SKM-1 (cell line): ENCODE results near the gene SLC2A3.
"Not testable (repeated sequence)": the region's sequence is repeated elsewhere in the genome, so short reads cannot be mapped to it uniquely, and the experiment has no call there.

Experiments used
- DNase-seq: peaks from one replicate; lab custom pipeline; 2025; ENCODE audit not compliant: unreplicated experiment; lab: John Stamatoyannopoulos, UW

SLC2A3 gene

DNA sequence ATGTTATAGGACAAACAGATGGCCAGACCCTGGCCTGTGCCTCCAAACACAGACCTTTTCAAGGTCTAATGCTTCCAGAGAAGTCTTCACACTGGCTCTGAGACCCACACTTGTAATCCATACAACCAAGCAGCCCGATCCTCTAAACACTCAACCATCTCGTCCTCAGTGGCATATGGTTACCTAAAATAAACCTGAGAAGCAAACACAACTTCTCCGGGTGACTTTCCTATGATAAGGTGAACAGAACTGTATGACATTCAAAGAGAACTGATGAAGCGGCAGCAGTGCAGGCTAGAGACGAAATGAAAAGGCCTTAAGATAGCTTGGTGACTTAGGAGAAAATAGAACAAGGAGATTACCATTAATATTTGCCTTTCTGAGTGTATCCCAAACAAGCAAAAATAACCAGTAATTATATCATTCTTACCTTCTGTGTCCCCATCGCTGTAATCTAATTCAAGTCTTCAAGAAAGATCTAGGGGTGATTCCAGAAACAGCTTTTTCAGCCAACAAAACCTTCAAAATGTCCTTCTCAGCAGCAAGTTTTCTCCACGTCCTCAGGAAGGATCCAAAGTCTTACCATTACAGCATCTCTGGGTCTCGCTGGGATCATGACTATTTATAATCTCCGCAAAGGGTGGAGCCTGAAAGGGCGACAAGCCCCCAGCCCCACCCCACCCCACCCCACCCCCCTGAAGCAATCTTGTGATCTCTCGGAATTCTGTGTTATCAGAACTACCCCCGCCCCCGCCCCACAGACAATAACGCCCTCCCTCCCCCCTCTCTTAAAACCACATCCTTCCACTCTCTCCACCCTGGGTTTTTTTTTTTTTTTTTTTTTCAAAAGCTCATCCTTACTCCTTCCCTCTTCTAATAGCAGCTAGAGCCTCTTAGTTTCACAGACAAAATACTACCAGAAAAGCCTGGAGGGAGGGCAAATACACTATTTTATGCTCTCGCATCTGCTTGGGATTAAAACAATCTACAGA is at the start of gene SLC2A3:
Gene SLC2A3 (minus strand): TSS at position 598 of the 992 bp plus-strand sequence. CDS start 153 bp downstream, at position 445.
- peak; percentile 11 for DNase-seq

DNA sequence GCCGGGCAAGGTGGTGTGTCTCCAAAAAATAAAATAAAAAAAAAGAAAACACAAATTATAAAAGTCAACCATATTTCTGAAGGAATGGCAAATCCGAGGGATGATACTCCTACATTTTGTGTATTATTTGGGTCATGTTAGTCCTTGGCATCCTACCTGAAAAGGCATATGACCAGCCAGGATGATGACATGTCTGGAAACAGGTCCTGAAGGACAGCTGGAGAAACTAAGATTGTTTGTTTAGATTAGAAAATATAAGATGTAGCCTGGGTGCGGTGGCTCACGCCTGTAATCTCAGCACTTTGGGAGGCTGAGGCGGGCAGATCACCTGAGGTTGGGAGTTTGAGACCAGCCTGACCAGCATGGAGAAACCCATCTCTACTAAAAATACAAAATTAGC is 48.9 kb upstream of the SLC2A3 start:
- no peak for DNase-seq

DNA sequence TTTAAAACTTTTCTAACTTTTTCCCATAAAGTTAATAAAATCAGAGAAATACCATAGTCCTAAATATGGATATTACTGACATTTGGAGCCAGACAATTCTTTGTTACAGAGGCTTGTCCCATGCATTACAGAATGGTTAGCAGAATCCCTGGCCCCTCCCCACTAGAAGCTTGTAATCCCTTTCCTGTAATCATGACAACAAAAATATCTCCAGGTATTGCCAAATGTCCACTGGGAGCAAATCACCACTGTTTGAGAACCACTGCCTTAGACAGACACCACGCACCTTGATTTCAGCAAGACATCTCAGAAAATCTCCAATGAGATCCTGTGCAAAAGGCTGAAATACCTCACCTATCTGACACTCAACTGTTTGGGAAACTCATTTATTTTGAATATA is 47.5 kb upstream of the SLC2A3 start:
- DNase-seq: not testable (repeated sequence)

DNA sequence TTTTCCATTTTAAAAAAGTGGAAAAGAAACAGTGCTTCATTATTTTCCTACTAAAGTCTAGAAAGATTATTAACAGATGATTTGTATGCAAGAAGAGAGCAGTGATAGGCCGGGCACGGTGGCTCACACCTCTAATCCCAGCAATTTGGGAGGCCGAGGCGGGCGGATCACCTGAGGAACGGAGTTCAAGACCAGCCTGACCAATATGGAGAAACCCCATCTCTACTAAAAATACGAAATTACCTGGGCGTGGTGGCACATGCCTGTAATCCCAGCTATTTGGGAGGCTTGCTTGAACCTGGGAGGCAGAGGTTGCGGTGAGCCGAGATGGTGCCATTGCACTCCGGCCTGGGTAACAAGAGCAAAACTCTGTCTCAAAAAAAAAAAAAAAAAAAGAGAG is 47.0 kb upstream of the SLC2A3 start:
- DNase-seq: not testable (repeated sequence)

DNA sequence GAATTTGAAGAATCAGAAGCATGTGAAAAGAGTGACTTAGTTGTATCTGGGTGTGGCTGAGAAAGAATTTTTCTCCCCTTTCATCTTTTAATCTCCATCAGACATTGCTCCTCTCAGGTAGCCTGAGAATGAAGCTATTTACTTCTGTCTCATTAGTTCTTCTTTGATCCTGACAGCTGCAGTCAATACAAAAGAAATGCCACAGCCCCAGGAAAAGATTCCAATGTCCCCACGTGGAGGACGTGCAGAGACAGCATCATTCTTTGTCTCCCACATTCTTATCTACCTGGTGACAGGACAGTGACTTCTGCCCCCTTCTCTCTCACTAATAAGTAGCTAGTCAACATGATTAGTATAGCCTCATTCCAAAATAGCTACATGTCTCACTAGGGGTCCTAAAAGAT is 46.3 kb upstream of the SLC2A3 start:
- DNase-seq: not testable (repeated sequence)

DNA sequence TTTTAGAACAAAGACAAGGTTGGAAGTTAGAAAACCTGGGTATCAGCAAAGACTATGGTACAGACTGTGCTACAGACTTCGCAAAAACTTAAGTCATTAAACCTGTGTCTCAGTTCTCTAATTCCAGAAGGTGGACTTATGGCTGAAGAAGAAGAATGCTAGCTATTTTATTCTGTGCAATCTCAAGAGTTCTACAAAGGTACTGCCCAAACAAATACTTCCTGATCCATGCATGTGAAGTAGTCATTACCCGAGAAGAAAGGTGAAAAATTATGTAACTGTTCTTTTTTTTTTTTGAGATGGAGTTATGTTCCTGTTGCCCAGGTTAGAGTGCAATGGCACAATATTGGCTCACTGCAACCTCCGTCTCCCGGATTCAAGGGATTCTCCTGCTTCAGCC is 45.5 kb upstream of the SLC2A3 start:
- DNase-seq: no peak

DNA sequence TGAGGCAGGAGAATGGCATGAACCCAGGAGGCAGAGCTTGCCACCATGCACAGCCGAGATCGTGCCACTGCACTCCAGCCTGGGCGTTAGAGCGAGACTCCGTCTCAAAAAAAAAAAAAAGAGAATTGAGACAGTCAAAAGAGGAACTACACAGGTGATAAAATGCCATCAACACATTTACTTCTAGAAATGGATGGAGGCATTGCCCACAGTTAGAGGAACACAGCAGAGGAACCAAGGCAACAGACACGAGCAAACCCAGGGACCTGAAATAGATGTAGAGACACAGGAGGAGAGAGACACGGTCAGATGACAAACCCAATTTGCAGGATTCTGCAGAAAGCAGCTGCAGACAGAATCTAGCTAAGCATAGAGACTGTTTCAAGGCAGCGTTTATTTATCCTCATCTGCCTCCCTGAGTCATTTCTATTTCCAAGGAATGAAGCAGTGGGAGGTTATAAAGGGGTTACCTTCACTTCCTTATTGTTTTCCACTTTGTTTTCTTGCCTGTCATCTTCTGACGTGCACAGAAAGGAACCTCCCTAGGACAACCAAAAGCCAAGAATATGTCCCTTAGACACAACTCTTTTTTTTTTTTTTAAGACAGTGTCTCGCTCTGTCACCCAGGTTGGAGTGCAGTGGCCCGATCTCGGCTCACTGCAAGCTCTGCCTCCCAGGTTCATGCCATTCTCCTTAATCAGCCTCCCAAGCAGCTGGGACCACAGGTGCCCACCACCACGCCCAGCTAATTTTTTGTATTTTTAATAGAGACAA is 41.6 kb upstream of the SLC2A3 start:
- DNase-seq: not testable (repeated sequence)

DNA sequence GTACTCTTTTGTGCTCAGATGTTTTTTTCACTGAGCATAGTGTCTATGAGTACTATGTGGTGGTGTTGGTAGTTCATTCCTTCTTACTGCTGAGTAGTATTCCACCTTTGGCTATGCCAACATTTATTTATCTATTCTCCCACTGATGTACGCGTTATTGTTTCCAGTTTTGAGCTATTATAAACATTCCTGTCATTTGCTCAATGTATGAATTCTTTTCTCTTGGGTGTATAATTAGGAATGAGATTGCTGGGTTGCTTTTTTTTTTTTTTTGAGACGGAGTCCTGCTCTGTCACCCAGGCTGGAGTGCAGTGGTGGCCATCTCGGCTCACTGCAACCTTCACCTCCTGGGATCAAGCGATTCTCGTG is 37.5 kb upstream of the SLC2A3 start:
- no peak for DNase-seq

DNA sequence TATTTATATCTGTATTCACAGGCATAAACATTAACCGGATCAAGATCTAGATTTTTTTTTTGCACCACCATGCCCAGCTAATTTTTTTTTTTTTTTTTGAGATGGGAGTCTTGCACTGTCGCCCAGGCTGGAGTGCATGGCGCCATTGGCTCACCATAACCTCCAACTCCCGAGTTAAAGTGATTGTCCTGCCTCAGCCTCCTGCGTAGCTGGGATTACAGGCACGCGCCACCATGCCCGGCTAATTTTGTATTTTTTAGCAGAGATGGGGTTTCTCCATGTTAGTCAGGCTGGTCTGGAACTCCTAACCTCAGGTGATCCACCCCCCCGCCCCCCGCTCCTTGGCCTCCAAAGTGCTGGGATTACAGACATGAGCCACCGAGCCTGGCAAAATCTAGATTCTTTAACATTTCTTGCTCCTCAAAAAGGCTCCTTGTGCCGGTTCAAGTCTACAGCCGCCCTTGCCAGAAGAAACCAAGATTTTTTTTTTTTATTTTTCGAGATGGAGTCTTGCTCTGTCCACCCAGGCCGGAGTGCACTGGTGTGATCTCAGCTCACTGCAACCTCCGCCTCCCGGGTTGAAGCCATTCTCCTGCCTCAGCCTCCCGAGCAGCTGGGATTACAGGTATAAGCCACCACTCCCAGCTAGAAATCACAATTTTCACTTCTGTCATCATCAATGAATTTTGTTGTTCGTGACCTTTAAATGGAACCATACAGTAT is 36.9 kb upstream of the SLC2A3 start:
- DNase-seq: no peak

DNA sequence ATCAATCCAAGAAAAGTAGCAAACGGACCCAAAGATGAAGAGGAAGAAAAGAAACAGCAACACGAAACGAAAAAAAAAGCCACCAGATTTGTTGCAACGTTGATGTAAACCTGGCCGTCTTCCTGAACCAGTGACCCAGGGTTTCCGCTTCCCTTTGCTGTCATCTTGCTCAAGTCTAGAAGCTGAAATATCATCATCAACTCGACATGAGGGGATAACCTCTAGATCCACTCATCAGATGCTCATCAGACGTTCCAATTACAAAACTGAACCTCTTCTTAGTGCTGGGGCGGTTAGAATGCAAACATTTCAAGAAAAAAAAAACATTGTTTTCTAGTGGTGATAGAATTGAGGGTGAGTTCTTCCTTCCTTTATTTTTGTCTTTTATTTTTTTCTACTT is 36.3 kb upstream of the SLC2A3 start:
- DNase-seq: not testable (repeated sequence)

DNA sequence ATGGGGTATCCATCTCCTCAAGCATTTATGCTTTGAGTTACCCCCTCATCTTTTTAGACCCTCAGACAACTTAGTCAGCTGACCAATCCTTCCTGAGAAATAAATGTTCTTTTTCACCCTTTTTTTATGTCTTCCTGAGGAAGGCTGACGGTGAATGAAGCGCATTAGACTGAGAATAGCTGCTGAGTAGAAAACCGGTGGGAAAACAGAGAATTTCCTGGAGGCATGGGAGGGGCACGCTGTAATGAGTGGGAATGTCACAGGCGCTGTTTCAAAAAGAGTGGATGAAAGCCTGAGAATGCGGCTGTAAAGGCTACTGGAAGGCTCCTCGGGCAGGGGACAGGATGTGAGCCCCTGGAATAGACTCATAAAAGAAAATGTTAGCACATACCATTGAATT is 35.8 kb upstream of the SLC2A3 start:
- DNase-seq: not testable (repeated sequence)

DNA sequence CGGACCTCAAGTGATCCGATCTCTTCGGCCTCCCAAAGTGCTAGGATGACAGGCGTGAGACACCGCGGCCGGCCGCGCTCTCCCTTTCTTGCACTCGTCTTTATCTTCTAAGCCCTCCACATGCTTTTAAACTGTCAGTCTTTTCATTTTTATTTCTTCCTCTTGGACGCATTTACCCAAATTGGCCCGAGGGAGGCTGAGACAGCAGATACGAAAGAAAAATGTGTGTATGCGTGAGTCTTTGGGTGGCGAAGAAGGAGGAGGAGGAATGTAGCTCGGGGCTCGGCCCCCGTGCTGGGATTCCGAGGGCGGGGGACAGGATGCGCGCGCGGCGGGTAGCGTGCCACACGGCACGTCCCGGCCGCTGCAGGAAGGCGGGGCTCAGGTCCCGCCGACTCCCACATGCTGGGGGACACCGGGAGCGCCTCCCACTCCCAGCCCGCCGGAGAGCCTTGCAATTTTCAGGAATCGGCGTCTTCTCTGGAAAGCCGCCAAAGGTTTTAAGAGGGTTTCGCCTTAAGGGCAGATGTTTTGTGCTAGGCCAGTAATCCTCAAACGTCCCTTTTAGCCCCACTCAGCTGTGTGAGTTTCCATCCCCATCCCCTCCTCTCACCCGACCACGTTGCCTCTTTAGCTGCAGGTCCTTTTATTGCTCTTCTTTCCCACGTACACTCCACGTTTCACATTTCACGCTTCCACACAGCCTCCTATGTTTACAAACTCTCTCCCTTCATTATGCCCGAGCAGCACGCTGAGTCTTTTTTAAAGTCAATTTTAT is 34.7 kb upstream of the SLC2A3 start:
- DNase-seq: peak; percentile 26

DNA sequence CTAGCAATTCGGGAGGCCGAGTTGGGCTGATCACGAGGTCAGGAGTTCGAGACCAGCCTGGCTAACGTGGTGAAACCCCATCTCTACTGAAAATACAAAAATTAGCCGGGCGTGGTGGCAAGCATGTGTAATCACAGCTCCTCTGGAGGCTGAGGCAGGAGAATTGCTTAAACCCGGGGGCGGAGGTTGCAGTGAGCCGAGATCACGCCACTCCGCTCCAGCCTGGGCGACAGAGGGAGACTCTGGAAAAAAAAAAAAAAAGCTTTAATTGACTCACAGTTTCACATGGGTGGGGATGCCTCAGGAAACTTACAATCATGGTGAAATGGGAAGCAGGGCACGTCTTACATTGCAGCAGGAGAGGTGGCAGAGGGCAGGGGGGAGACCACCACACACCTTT is 30.6 kb upstream of the SLC2A3 start:
- no peak for DNase-seq

DNA sequence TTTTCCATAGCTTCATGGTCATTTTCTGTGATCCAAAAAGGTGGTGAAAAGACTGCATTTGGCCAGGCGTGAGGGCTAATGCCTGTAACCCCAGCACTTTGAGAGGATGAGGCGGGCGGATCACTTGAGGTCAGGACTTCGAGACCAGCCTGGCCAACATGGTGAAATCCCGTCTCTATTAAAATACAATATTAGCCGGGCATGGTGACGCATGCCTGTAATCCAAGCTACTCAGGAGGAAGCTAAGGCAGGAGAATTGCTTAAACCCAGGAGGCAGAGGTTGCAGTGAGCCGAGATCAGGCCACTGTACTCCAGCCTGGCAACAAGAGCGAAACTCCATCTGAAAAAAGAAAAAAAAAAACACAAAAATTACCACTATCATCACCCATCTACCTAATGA is 28.7 kb upstream of the SLC2A3 start:
- DNase-seq: not testable (repeated sequence)

DNA sequence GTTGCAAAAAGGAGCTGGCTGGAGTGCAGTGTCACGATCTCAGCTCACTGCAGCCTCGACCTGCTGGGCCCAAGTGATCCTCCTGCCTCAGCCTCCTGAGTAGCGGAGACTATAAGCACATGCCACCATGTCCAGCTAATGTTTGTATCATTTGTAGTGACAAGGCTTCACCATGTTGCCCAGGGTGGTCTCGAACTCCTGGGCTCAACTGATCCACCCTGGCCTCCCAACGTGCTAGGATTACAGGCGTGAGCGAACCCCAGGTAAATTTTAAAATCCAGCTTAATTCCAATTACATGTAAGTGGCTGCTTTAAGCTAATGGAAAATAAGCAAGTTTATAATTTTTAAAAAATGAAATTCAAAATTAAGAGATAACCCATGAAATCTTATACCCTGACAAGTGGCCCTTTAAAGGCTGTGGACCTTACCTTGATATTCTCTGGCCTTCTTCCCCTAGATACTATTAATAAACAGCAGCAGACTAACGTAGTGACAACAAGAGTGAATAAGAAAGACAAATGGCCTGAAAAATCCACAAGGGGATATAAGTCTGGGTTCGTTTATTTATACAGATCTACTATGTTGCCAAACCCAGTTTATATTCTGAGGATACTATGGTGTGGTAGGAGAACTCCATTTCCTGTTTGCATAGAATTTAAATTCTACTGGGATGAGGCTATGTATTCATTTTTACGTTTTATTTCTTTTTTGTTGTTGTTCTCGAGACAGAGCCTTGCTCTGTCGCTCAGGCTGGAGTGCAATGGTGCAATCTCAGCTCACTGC is 25.6 kb upstream of the SLC2A3 start:
- DNase-seq: no peak

DNA sequence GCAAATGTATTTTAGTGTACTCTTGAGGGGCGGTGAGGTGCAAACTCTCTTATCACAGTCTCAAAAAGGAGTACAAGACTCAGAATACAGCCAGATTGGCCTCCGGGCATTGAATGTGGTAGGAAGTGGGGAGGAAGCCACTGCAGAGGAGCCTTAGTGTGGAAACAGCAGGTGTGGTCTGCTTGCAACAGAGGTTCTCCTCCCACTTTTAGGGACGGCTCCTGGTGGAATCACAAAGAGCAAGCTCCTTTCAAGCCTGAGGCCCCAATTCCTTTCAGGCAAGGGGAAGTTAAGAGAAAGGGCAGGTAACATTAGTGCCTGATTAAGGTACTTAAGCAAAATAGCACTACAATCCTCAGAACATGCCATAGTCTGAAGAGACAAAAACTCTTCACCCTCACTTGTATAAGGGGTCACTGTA is 23.7 kb upstream of the SLC2A3 start:
- peak; percentile 58 for DNase-seq

DNA sequence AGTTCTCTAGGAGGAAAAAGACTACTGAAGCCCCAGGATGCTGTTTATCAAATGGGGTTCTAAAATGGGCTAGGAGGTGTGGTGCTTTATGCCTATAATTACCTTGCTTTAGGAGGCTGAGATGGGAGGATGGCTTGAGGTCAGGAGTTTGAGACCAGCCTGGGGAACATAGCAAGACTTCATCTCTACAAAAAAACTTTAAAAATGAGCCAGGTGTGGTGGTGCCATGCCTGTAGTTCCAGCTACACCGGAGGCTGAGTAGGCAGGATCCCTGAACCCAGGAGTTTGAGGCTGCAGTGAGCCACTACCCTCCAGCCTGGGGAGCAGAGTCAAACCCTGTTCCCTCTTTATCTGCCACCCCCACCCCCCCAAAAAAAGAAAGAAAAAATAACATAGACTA is 23.3 kb upstream of the SLC2A3 start:
- DNase-seq: no peak

DNA sequence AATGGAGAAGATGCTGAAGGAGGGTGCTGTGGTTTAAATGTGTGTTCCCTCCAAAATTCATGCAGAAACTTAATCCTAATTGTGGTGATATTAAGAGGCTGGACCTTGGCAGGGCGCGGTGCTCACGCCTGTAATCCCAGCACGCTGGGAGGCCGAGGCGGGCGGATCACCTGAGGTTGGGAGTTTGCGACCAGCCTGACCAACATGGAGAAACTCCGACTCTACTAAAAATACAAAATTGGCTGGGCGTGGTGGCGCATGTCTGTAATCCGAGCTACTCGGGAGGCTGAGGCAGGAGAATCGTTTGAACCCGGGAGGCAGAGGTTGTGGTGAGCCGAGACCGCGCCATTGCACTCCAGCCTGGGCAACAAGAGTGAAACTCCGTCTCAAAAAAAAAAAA is 18.9 kb upstream of the SLC2A3 start:
- DNase-seq: not testable (repeated sequence)

DNA sequence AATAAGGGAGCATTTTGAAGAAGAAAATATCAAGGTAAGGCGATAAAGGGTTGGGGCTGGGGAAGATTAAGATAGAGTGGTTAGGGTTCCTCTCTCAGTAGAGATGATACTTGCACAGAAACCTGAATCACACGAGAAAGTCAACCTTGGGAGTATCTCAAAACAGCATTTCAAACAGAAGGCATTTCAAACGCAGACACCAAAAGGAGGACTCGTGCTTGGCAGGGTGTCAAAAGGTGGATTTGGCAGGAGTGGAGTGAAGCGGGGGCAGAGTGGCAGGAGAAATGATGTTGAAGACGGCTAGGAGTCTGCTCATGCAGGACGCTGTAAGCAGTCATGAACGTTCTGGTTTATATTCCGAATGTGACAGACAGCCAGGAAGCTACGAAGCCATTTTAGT is 18.4 kb upstream of the SLC2A3 start:
- DNase-seq: not testable (repeated sequence)

DNA sequence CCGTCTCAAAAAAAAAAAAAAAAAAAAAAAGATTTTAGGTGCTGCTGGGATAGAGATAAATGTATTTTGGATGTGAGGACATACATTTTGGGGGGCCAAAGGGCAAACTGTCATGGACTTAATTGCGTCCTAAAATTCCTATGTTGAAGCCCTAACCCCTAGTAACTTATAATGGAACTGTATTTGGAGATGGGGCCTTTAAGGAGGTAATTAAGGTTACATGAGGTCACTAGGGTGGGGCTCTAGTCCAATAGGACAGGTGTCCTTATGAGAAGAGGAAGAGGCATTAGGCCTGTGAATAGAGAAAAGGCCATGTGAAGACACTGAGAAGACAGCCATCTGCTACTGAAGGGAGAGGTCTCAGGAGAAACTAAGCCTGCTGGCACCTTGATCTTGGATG is 17.9 kb upstream of the SLC2A3 start:
- not testable (repeated sequence) for DNase-seq
